ENCODE data around the gene NOC3L.

NOC3L gene

DNA sequence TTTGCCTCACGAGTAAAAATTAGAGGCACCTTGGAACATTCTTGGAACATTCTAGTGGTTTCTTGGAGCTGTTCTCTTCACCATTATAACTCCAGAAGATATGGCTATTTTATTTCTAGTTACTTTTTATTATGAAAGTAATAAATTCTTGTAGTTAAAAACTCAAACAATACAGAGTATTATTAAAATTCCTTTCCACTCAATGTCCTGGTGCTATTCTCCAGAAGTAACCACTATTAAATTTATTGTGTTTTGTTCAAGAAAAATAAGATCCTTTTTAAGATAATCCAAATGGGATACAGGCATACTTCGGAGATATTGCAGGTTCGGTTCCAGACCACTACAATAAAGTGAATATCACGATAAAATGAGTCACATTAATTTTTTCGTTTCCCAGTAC, 68.6 kb downstream of the NOC3L start:
- no peak for DNase-seq

DNA sequence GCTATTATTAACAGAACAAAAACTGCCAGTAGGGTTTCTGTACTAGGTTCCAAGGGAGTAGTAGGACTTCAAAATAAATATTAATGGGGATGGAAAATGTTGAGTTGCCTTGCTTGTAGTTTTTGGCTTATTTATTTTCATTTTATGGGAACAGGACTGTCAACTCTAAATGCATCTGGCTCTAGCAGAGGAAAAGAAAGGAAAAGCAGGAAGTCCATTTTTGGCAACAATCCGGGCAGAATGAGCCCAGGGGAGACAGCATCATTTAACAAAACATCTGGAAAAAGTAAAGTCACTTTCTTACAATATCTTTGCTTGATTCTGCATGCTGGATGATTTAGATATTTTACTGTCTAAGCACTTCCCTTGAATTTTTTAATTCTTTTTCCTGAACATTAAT, 69.4 kb downstream of the NOC3L start:
- DNase-seq = no peak

DNA sequence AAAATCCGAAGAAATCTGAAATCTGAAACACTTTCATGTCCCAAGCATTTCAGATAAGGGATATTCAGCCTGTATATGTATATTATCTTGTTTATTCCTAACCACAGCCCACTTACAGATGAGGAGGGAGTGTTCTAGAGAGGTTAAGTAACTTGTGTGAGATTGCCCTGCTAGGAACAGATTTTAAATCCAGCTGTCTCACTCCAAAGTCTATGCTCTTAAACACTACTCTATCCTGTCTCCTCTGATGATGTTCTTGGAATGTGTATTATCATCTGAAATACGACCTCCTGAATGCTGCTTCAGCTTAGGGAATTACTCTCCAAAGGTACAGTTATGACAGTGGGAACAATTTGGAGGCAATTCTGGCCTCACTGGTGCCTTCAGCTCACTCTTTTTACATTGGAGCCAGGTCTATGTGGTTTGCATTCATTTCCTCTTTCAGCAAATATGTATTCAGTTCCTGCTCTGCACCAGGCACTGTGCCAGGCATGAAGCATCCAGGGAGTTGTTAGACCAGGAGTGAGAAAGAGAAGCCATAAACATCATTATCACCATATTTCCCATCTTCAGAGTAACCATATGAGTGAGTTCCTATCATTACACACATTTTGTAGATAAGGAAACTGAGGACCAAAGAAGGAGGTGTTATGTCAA, 70.2 kb downstream of the NOC3L start:
- no peak for DNase-seq

DNA sequence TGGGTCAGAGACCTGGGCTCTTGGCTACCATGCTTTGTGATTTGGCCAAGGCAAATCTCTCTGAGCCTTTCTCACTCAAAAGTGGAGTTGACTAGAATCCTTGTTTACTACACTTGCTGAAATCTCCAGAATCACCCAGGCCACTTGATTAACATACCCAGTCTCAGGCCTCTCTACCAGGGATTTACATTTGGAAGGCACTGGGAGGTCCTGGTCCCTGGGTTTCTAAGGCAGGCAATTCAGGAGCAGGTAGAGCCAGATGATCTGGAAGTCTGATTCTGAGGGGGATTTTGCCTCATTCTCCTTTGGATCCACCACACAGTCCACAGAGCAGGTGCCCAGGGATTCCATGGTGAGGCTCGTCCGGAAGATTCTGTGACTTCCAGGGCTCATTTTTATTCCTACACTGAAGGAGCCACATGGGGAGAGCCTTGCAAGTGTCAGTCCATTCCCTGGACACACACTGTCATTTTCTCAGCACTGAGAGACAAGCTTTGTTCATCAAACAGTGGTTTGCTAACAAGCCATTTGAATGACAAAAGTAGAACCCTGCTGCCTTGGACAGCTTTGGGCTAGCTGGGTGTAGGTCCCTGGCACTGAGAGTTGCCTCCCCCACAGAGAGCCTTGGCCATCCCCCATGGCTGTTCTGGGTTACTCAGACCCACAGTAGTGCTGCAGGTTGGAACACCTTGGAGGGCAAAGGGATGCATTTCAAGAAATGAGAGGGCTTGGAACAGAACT, 74.2 kb downstream of the NOC3L start:
- DNase-seq = no peak

DNA sequence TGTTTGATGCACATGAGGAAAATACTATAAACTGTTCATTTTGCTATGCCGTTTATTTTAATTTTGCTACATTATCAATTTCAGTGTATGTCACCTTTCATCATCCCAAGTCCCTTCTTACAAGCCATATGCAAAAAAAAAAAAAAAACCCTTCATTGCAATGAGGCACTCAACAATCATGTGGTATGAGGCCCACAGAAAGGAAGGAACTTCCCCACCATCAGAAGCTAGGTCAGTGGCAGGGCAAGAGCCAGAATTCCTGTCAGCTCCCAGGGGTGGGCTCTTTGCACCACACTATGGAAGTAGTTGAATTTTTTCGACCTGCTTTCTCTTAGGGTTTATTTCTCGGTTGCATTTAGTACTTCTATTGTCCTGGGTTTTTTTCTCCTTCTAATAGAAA, 75.4 kb downstream of the NOC3L start:
- DNase-seq = no peak

DNA sequence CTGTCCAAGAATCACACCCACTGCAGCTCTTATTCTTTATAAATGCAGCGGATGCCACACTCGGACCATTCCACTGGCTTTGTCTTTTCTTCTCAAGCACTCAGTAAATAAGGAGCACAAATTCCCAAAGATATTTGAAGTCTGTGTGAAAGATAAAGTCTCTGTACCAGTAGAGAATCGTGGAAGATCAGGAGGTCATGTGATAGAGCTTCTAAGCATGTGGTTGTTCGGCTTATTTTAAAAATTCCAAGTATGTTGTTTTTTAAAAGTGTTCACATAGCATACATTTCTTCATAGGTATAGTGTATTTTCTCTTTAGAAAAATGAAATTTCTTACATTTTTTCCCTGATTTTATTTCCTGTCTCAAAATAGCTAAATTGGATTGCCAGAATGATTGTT, 75.8 kb downstream of the NOC3L start:
- no peak for DNase-seq

DNA sequence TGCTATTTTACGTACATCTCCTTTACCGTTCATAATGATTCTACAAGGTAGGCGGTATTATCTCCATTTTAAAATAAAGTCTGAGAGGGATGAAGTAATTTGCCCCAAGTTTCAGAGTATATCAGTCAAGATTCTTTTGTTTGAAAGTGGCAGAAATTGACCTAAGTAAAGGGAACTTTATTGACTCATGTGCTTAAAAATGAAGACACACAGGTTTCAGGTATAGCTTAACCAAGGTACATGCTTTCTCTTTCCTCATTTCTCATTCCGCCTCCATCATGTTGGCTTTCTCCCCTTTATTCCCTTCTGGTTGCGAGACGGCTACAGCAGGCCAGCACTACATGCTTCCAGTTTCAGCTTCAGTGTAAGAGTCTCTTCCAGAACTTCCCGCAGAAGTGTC, 77.5 kb downstream of the NOC3L start:
- no peak for DNase-seq

All from NCI-H2081 treated with DMSO at 0.1 percent for 48 hours (cell line).